K562 treated with DMSO at 1 percent for 48 hours (cell line): ENCODE data around the gene TENM3. TPM values are rescaled to one million over a fixed set of nuclear protein-coding genes. Genes with fewer than 3 reads are reported as not detected.

Experiments
- total RNA-seq: library from RNA; unstranded; fragments of 300-600 nt; gene quantifications from 2 replicates; pipeline ENCODE4 v1.2.3, GENCODE V29; 2022; ENCODE audit warnings: low replicate concordance; ENCODE audit errors: extremely low read depth

The TENM3 gene
- total RNA-seq = not detected in 2 replicates

GRCh38 chr4:182243204-182243603, at the start of gene TENM3:
TSS of gene TENM3 (plus strand) at chr4:182243402. CDS start at chr4:182324021, 80,619 bp downstream.

